ENCODE data around the gene MACROD1.

Gene MACROD1

DNA sequence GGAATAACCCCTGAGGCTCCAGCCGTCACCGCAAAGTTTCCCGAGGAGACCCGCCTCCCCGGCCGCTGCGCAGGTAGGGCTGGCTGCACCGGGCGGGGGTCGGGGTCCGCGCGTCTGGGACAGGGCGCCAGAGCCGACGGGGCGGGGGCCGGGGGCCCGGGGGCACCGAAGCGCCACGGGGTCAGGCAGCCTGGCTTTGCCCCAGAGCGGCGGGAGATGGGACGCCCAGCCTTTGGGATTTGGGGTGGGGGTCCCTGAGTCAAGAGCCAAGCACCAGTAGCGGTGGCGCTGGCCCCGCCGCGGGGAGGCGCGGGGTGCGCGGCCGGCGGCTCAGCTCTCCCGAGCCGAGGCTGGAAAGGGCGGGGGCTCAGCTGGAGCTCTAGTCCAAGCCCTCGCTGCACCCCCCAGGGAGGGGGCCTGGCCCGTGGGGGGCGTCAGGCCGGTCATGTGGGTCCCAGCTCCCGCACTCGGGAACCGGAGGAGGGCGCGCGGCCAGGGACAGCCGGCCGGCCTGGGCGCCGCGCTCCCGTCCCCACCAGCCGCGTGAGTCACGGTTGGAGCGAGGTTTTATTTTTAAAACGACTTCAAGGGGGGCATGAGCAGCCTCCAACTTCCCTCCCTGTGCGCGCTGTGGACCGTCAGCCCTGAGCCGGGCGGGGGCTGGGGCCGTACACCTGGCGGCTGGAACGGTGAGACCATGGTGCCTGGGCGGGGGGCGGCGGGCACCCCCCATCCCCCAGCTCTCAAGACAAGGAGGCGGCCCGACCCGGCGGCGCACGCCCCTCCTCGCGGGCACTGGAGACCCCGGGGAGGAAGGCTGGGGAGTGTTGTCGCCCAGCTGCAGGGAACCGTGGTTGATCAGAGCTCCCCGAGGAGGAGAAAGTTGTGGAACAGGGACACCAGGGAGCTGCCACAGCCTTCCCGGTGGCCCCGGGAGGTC is 129.6 kb downstream of the MACROD1 start:
- intact Hi-C loops (cut with DNase I), result no loop called here
- peak in 40 of 42 donors; percentile 19 to 86 (median 65) for DNase-seq

DNA sequence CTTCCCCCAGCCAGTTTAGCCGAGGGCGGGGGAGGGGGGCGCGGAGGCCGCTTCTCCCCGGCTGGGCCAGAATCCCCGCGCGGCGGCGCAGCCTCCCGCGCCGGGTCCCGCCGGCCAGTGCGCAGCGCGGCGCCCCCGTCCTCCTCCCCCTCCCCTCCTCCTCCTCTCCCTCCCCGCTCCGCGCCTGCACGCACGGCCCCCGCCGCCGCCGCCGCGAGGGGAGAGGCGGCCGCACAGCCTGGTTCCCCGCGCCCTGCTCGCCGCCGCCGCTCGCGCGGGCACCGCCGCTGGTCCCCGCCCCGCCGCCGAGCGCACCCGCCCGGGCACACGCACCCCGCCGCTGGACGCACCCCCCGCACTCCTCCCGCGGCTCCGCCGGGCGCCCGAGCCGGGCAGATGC is 130.3 kb downstream of the MACROD1 start, which contains the start of gene FLRT1:
Gene FLRT1 (plus strand): TSS at position 356 of the 400 bp plus-strand sequence. CDS start 80,337 bp downstream, outside the sequence.
- intact Hi-C loops (cut with DNase I), result no loop called here
- DNase-seq, result peak in 28 of 42 donors; percentile 44 to 78 (median 61)

DNA sequence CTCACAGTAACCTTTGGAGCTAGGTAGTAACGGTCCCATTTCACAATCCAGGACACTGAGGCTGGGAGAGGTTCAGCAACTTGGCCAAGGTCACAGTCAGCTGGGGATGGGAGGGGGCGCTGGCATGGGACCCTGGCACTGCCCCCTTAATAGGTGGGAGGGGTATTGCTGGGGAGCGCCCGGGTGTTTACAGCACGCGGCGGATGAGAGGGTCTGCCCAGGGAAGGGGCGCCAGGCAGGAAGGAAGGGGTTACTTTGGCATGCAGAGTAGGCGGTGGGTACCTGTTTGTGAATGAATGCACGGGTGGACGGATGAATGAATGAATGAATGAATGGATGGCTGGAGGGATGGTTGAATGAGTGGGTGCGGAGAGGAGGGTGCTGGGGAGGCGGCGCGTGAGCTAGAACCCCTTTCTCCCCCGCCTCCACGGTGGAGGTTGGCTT is 130.8 kb downstream of the MACROD1 start:
- DNase-seq, result no peak
- intact Hi-C loops (cut with DNase I), result no loop called here

DNA sequence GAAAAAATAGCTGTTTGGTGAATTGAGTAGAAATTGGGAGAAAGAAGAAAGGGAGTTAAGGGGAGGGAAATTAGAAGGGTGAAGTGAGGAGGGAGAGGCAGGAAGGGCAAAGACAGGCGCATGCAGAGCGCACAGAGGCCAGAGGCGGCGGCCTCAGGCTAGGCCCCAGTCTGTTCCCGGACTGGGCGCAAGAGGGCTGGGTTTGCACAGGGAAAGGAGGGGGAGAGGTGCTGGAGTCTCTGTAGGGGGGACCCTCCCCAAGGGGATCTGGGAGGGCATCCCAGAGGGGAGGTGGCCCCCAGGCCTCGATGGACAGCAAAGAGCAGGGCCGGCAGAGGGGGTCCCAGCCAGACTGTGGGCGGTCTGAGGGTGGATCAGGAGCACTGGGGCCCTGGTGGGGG is 131.5 kb downstream of the MACROD1 start:
- no peak for DNase-seq
- intact Hi-C loops (cut with DNase I), result no loop called here

DNA sequence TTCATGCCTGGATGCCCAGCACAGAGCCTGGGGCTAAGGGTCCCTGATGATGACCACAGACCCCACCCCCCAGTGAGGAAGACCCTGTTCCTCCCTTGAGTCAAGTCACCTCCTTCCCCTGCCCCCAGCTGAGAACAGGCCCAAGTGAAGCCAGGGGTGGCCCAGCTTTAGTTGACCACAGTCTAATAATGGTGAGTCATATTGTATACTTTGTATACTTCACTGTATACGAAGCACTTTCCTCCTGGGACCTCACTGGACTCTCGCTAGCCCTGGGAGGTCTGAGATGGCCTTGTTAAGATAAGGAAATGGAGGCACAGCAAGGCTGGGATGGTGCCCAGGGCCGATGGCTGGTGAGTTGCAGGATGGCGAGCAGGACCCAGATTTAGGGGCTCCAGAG is 133.9 kb downstream of the MACROD1 start:
- intact Hi-C loops (cut with DNase I), result no loop called here
- DNase-seq, result no peak

DNA sequence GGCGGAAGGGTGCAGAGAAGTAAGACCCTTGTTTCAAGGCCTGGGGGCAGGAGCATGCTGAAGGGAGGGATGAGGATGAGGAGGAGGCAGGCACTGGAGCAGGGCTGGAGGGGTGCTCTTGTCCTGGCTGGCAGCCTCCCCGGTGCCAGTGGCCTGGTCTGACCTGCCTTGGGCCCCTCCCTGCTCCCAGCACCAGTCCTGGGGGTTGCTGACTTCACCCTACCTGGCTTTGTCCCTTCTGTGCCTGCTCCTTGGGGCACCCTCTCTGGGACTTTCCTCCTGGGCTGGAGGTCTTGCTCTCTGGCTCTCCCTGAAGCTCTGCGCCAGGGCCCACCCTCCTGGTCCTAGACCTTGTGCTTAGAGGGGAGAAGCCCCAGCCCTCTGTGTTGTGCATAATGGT is 134.9 kb downstream of the MACROD1 start:
- intact Hi-C loops (cut with DNase I), result no loop called here
- DNase-seq, result no peak

DNA sequence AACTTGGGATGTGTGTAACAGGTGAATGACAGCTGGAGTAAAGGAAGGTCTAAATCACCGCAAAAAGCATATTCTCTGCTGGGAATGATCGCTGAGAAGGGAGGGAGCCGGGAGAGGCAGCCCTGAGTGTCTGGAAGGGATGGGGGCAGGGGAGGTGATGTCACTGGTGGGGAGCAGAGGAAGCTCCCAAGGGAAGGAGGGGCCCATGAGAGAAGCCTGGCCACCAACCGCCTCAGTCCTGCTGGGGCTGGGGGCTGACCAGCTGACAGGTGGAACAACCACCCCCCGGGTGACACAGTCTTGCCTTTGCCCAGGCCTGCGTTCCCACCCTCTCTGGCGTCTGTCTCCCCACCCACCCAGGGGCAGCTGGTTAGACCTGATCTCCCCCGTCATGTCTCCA is 136.1 kb downstream of the MACROD1 start:
- DNase-seq, result no peak
- intact Hi-C loops (cut with DNase I), result no loop called here

DNA sequence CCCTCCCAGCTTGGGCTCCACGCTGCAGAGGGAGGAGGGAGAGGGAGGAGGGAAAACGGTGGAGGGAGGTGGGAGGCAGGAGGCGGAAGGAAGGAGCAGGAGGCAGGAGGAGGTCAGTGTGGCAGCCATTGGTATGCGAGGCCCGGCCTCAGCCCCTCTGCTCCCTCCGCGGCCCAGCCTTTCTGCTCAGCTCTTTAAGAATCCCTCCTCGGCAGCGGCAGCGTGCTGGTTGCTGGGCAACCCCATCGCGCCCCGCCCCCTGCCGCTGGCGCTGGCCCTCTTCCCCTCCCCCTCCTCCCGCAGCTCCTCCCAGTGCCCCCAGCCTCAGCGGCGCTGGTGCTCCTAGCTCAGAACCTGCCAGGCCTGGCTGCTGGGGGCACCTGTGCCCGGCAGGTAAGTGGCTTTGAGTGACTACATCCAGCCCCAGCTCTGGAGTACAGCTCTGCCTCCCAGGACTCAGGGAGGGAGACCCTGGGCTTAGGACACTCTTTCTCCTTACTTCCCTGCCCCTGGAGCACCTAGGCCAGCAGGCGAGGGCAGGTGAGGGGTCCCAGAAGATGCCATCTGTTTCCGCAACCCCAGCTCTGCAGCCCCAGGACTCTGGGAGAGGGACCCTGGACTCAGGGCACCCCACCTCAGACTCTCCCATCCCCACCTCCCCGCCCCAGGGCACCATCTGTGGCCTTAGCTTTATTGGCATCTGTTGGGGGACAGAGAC is 137.4 kb downstream of the MACROD1 start:
- intact Hi-C loops (cut with DNase I), result no loop called here

DNA sequence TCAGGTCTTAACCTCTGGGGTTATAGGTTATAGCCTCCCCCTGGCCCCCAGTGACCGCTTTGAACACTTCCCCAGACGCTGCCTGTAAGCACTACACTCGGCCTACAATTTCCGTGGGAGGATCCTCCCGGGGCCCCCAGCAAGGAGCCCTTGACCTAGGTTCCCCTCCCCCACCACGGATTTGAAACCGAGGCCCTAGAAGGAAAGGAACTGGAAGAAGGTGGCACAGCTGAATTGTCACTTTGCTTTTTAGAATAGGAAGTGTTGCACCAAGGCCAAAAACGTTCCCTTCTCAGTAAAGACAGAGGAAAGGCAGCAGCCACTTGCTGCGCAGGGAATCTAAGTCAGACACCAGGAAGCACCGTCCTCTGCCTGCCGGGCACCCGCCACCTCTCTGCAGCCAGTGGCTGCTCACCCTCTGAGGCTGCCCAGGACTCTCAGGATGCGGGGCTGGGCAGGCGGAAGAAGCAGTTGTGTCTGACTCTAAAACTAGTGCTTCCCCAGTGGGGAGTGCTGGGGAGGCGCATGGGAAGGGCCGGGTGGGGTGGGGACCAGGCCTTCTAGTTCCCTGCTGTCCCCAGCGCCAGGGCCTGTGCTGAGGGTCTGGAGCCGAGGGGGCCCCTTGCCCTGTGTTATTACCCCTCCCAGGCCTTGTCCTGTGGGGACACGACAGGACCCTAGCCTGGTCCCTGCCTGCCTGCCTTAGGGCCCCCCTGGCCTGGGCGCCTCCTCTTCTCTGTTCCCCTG is 138.1 kb downstream of the MACROD1 start:
- no peak for DNase-seq

More for the DNA sequence above, 137.4 kb downstream of the MACROD1 start:
- DNase-seq, result peak in 32 of 42 donors; percentile 40 to 82 (median 65)

DNA sequence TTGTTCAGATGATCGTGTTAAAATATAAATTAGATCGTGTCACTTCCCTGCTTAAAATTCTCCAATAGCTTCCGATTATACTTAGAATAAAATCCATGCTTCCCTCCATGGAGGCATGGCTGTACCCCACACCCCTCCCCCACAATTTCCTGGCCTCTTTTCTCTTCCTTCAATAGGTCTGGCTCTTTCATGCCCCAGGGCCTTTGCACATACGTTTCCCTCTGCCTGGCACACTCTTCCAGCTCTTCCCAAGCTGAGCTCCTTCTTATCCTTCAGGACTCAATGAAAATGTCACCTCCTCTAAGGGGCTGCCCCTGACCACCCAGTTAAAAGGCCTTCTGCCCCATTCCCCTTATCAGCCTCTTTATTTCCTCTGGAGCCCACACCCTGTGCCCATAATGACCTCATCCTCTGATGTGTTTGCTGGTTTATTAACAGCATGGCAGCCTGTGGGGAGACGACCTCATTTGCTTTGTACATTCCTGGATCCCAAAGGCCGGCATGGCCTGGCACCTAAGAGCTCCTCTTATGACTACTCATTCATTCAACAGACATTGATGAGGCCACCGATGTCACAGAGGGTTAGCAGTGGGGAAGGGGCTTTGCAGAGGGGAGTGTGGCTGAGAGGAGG is 139.2 kb downstream of the MACROD1 start:
- DNase-seq, result no peak
- intact Hi-C loops (cut with DNase I), result no loop called here

More for the DNA sequence above, 138.1 kb downstream of the MACROD1 start:
- intact Hi-C loops (cut with DNase I), result no loop called here

DNA sequence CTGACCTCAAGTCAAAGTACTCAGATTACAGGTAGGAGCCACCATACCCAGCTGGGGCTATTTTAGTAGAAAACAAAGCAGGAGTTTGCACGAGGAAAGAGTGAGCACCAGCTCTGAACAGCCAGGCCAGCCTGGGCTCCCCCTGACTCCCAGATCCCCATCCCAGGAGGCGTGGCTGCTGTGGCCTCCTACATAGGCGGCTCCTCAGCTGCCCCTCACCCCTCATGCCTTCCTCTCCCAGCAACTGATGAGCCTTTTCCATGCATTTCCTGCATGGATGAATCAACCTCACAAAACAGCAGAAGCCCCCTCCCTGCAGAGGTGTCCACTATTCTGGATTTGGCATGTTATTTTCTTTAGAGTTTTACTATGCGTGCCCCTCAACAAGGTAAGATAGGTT is 140.7 kb downstream of the MACROD1 start:
- DNase-seq, result no peak
- intact Hi-C loops (cut with DNase I), result no loop called here

DNA sequence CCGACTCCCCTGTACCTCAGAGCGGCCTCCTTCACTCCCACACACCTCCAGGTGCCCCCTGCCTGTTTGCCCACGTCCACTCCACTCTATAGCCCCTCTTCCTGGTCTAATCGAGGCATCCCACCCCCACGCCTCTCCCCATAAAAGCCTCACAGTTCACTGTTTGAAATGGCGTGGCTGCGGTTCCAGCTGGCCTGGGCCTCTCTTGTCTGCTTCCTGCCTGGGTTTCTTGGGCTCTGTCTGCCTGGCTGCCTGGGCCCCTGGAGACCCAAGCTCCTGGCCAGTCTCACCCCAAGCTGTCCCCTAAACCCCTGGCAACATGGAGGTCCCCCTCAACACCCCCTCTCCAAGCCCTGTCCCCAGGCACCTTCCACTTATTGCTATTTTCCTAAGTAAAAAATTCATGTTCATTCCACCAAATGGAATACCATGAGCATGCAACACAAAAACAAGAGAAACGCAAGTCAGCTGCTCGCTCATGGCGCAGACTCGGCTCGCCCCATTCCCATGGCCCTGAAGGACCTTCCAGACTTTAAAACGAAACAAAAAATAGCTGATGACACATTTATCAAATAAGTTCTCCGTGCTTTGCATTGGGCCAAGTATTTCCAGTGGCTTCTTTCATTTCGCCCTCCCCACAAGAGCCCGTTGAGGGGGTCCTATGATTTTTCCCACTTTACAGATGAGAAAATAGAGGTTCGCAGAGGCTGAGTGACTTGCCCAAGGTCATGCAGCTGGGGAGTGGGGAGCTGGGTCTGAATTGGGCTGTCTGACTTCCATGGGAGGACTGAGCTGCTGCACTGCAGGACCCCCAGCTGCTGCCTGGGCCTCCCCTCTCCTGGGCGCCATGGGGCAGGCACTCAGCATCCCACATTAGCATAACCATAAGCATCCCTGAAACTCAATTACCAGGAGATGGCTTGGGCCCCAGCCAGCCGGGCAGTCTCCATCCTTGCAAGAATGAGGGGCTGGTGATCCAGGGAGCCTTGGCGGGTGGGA is 141.9 kb downstream of the MACROD1 start:
- no peak for DNase-seq
- intact Hi-C loops (cut with DNase I), result no loop called here

DNA sequence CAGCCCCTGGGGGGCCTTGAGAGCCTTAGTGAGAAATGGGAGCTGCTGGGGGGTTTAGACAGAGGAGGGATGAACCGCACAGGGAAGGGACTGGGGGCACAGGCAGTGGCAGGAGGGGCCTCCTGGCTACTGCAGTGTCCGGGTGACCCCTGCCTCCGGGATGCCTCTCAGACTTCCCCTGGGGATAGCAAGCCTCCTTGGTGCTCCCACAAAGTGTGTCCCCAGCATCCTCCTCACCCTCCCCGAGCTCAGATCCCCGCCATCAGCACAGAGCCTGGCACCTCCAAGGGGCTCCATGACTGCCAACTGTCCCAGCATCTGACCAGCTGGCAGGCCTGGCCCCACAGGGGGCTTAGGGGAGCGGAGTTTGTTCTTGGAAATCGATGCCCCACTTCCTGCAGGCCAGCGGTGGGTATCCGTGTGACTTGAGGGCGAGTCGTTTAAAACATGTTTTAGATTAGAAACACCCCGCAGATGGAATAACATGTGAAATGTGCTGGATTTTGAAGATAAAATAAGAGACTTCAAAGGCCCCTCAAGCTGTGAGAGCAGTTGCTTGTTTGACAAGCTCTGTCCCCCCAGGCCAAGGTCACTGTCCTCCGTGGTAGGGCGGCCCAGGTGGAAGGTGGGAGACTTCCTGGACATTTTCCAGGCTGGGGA is 143.7 kb downstream of the MACROD1 start:
- DNase-seq, result no peak
- intact Hi-C loops (cut with DNase I), result no loop called here

DNA sequence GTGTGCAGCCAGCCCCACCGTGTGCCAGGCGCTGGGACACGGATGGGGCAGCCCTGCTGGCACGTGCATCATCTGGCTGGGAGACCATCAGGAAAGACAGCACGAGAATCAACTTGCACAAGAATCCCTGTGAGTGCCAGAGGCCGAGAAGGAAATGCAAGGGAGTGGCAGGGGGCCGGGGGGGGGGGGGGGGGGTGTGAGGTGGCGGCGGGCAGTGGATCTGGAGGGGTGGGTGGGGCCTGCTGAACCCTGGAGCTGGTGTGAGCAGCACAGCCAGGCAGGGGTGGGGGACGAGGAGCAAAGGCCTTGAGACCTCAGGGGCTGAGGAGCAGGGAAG is 144.2 kb downstream of the MACROD1 start:
- DNase-seq, result no peak
- intact Hi-C loops (cut with DNase I), result no loop called here

DNA sequence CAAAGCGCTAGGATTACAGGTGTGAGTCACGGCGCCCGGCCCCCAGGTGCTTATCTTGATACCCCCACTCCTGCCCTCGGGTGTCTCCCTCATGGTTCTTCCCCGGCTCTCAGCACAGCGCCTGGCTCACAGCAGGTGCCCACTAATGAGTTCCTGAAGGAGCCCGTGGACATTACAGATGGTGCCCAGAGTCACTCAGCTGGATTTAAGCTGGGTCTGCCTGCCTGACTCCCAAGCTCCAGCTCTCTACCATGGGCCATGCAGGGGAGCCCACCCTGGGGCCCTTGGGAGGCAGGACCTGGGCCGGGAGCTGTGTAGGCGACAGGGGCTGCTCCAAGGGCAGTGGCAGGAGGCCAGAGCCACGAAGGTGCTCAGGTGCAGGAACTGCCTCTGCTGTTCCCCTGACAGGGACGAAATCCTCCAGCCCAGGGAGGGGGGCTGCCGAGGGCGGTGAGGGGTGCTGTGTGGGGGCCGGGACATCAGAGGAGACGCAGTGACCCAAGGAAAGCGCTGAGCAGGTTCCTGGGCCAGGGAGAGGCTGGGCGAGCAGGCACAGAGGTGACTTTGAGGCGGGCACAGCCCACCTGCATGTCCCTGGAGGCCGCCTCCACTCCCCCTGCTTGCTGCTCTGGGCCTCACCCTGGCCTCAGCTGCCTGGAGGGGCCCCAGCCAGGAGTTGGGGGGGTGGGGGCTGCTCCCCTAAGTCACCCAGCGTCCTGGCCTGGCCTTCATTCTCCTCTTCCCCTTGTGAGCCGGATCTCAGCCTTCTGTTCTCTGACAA is 144.7 kb downstream of the MACROD1 start:
- intact Hi-C loops (cut with DNase I), result no loop called here

More for the DNA sequence above, 144.7 kb downstream of the MACROD1 start:
- DNase-seq, result no peak
